ENCODE data around the gene PRKG2.

PRKG2 gene

GRCh38 chr4:81215931-81216330 lies 909 bp upstream of the PRKG2 start:
- no peak for DNase-seq (ENCODE audit: low read depth, low spot score)

GRCh38 chr4:81214144-81214880 lies 710 bp downstream of the PRKG2 start:
- no peak for DNase-seq (ENCODE audit: low read depth, low spot score)

GRCh38 chr4:81213671-81214070 lies 1.4 kb downstream of the PRKG2 start:
- DNase-seq (ENCODE audit: low read depth, low spot score), result no peak

- DNase-seq (ENCODE audit: low read depth, low spot score), result no peak
These were observed 3.1 kb downstream of the PRKG2 start for GRCh38 chr4:81211956-81212355.

- DNase-seq (ENCODE audit: low read depth, low spot score), result no peak
These were observed 7.2 kb downstream of the PRKG2 start for GRCh38 chr4:81207828-81208227.

GRCh38 chr4:81205302-81205701 lies 9.7 kb downstream of the PRKG2 start:
- no peak for DNase-seq (ENCODE audit: low read depth, low spot score)

GRCh38 chr4:81204571-81204970 lies 10.5 kb downstream of the PRKG2 start:
- DNase-seq (ENCODE audit: low read depth, low spot score), result no peak

GRCh38 chr4:81199831-81200230 lies 15.2 kb downstream of the PRKG2 start:
- no peak for DNase-seq (ENCODE audit: low read depth, low spot score)

- no peak for DNase-seq (ENCODE audit: low read depth, low spot score)
These were observed 16.4 kb downstream of the PRKG2 start for GRCh38 chr4:81198609-81199008.

GRCh38 chr4:81197864-81198524 lies 17.0 kb downstream of the PRKG2 start:
- DNase-seq (ENCODE audit: low read depth, low spot score), result no peak

GRCh38 chr4:81196126-81196650 lies 18.8 kb downstream of the PRKG2 start:
- no peak for DNase-seq (ENCODE audit: low read depth, low spot score)

- DNase-seq (ENCODE audit: low read depth, low spot score), result no peak
These were observed 19.5 kb downstream of the PRKG2 start for GRCh38 chr4:81195475-81195874.

GRCh38 chr4:81194286-81194685 lies 20.7 kb downstream of the PRKG2 start:
- DNase-seq (ENCODE audit: low read depth, low spot score), result no peak

GRCh38 chr4:81180916-81181315 lies 34.1 kb downstream of the PRKG2 start:
- no peak for DNase-seq (ENCODE audit: low read depth, low spot score)

- DNase-seq (ENCODE audit: low read depth, low spot score), result no peak
These were observed 35.7 kb downstream of the PRKG2 start for GRCh38 chr4:81179326-81179725.

GRCh38 chr4:81173213-81173612 lies 41.8 kb downstream of the PRKG2 start:
- DNase-seq (ENCODE audit: low read depth, low spot score), result no peak

GRCh38 chr4:81166458-81167160 lies 48.4 kb downstream of the PRKG2 start:
- DNase-seq (ENCODE audit: low read depth, low spot score), result no peak

GRCh38 chr4:81165861-81166430 lies 49.1 kb downstream of the PRKG2 start:
- no peak for DNase-seq (ENCODE audit: low read depth, low spot score)

- DNase-seq (ENCODE audit: low read depth, low spot score), result no peak
These were observed 50.2 kb downstream of the PRKG2 start for GRCh38 chr4:81164623-81165416.

- no peak for DNase-seq (ENCODE audit: low read depth, low spot score)
These were observed 50.9 kb downstream of the PRKG2 start for GRCh38 chr4:81164126-81164525.

GRCh38 chr4:81162752-81163458 lies 52.1 kb downstream of the PRKG2 start:
- no peak for DNase-seq (ENCODE audit: low read depth, low spot score)
